HL-60 (cell line): ENCODE measurements around the gene RCC1.
"Not testable (repeated sequence)": the region's sequence is repeated elsewhere in the genome, so short reads cannot be mapped to it uniquely, and the experiment has no call there.

ENCODE experiments used
- CTCF ChIP-seq: IDR thresholded peaks from one replicate; pipeline ENCODE4 v1.5.1; 2011; ENCODE audit warnings: low read length, control low read depth, inconsistent platforms; ENCODE audit not compliant: insufficient read depth
- GABPA ChIP-seq: IDR thresholded peaks from 2 replicates; pipeline ENCODE4 v1.6.1; 2012; ENCODE audit warnings: low read depth
- POLR2AphosphoS5 ChIP-seq: IDR thresholded peaks from 2 replicates; pipeline ENCODE4 v1.6.1; 2012; ENCODE audit warnings: low read depth

GRCh38 chr1:28514445-28514933 lies 8.6 kb downstream of the RCC1 start:
- not testable (repeated sequence) for TF ChIP-seq CTCF, GABPA
- peak; percentile 31 for TF ChIP-seq POLR2AphosphoS5
